GM15510 (cell line): ENCODE measurements around the gene SYNJ1.

Source experiments
- POLR2A ChIP-seq: IDR thresholded peaks from 3 replicates; pipeline ENCODE4 v1.6.1; 2011; ENCODE audit warnings: borderline replicate concordance; ENCODE audit not compliant: insufficient read length; ENCODE audit errors: extremely low read depth

SYNJ1 gene

DNA sequence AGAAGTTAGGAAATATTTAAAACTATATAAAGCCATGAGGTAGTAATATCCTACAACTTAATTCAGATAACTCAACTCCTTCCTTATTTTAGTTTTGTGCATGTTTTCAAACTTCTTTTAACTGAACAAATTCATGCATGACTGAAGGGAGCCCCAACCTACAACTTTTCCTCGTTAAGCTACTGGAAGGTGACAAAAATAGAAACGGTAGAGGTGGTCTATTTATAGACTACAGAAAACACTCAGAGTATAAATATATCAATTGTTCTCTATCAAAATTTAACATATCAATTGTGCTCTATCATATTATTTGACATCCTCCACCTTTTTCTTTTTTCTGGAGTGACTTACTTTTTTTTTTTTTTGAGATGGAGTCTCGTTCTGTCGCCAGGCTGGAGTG is 16.8 kb downstream of the SYNJ1 start:
- TF ChIP-seq POLR2A: no peak

GRCh38 chr21:32710069-32710784 is 17.6 kb downstream of the SYNJ1 start:
- no peak for TF ChIP-seq POLR2A

GRCh38 chr21:32708069-32708468 is 19.7 kb downstream of the SYNJ1 start:
- TF ChIP-seq POLR2A: no peak

GRCh38 chr21:32705901-32706300 is 21.9 kb downstream of the SYNJ1 start:
- no peak for TF ChIP-seq POLR2A

- TF ChIP-seq POLR2A: no peak
These were observed 22.7 kb downstream of the SYNJ1 start for GRCh38 chr21:32705139-32705538.

DNA sequence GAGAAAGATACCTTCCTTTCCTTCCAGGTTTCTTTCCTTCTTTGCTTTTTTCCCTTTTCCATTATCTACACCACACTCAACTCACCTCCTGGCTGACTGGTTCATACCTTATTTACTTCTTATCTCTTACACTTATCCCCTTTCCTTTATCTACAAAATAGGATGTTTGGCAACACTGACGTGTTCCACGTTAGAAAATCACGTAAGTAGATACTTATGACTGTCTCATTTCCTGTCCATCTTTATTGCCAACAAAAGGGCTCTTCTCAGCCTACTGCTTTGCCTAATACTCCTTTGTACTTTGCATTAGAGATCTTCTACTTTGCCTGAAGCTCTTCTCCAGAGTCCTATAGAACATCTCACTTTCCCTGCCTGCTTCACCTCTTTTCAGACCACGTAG is 25.1 kb downstream of the SYNJ1 start:
- TF ChIP-seq POLR2A: no peak

- no peak for TF ChIP-seq POLR2A
These were observed 28.7 kb downstream of the SYNJ1 start for GRCh38 chr21:32698971-32699693.

- no peak for TF ChIP-seq POLR2A
These were observed 29.5 kb downstream of the SYNJ1 start for GRCh38 chr21:32698286-32698685.

DNA sequence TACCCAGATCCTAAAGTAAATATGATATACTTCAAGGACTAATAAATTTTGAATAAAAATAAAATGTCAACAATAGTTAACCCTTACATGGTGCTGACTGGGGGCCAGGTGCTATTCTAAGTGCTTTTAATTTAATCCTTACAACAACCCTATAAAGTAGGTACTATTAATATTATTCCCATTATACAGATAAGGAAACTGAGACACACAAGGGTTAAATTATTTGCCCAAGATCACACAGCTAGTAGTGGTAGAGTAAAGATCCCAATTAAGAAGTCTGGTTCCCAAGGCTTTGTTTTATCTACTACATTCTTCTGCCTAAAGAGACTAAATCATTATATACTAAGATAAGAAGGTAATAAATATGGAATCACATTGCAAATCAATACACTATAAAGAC is 34.2 kb downstream of the SYNJ1 start:
- TF ChIP-seq POLR2A: no peak

DNA sequence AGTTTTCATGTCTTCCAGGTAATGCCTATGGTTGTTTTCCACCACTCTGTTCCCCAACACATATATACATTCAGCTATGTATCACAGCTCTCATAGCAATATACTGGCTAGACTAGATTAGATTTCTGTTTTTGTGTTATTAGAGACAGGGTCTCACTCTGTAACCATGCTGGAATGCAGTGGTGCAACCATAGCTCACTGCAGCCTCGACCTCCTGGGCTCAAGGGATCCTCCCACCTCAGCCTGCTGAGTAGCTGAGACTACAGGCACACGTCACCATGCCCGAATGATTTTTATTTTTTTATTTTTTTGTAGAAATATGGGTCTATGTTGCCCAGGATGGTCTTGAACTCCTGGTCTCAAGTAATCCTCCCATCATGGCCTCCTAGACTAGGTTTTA is 37.7 kb downstream of the SYNJ1 start:
- no peak for TF ChIP-seq POLR2A

DNA sequence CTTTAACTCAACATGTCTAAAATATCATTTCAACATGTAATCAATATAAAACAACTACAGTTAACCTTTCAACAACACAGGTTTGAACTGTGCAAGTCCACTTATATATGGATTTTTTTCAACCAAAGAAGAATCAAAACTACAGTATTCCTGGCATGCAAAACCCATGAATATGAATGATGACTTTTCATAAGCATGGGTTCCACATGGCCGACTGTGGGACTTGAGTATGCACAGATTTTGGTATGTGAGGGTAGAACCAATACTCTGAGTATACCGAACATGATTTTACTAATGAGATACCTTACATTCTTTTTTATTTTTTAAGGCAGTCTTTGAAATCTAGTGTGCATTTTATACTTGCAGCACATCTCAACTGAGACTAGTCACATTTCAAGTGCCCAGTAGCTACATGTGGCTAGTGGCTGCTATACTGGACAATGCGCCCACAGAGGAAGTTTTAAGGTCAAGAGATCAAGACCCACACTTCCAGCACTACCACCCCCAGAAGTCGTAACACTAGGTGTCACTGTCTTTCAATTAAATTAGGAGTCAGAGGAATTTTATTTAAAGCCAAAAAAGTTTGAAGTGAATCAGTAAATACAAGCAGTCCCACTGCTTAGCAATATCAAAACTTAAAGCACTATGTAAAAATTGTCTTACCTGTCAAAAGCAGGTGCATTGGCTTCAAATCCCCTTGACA is 40.0 kb downstream of the SYNJ1 start:
- no peak for TF ChIP-seq POLR2A

DNA sequence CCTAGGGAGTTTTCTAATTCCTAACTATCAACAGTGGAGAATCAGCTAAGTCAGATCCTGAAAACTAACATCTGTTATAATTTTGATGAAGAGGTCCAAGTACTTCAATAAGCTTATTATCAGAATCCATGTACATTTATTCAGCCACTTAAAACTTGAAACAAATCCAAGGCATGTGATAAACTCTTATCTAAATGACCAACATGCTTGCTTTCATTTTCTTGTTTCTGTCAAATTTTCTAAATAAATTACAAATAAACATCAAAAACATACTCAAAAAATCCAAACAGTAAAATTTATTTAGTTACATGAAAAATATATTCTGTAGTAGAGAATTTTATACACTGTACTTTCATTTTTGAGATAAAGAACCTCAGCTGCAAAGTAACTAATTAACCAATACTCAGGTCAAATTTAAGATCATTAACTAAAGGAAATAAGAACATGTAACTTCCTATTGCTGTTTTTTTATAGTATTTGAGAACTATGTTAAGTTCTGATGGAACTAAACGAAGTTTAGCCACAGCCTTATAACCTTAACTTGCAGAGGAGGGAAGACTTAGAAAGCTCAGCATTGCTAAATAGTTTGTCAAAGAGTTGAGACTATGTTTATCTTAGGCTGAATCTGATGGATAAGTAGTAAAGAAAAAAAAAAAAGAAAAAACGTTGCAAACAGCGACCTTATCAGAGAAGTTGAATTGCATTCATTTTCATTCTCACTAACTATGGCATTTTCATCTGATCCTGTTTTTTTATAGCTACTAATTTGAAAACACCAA is 44.9 kb downstream of the SYNJ1 start:
- no peak for TF ChIP-seq POLR2A

DNA sequence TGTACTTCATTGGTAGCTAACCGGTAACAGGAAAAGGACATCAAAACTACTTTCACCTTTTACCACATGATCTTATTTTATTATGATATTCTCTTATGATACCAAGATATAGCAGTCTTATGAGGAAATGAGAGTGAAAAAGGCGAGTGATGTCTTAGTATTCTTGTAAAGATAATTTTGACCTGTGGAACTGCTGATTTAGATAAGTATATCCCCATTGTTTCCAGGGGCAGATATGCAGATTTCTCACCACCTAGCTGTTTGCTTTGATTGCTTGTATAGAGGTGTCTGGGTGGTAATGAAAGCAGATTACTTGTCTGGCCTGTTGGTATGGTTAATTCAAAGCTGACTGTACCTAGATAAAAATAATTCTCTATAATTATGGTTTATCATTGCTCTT is 53.1 kb downstream of the SYNJ1 start:
- TF ChIP-seq POLR2A: no peak

DNA sequence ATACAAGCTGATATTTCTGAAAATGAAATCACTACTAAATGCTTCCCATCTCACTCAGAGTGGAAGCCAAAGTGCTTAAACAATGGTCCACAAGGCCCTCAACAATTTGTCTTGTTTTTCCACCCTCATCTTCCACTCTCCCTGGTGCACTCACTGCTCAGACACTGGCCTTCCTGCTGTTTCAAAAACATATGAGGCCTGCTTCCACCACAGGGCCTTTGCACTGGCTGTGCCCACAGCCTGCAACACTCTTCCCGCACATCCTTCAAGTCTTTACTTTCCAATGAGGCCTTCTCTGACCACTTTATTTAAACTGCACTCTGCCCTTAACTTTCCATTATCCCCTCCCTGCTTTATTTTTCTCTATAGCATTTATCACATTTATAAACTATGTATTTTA is 53.8 kb downstream of the SYNJ1 start:
- TF ChIP-seq POLR2A: no peak

DNA sequence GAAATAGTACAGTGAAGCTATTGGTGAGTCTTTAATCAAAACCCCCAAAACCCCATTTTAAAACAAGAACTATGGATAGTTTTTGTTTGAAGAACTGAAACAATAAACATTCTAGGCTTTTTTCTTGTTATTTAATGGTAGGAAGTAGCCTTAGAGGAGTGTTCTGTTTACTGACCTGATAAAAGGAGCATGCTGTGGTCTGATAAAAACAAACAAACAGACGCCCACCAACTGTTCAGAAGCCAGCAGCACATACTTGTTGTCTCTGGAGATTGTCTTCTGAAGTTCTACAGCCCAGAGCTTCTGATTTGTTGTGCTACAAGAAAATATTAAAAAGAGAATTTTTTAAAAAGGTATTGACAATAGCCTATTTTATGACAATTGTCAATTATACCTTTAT is 61.6 kb downstream of the SYNJ1 start:
- no peak for TF ChIP-seq POLR2A
